Measurements from ENCODE around the gene ITPK1.

Gene ITPK1

GRCh38 chr14:93028724-93029076, 87.0 kb downstream of the ITPK1 start:
- no peak for DNase-seq (ENCODE audit: low read depth in 2 of 2)

- DNase-seq (ENCODE audit: low read depth in 2 of 2), result no peak
Observed at GRCh38 chr14:93027810-93028723, 87.7 kb downstream of the ITPK1 start.

- no peak for DNase-seq (ENCODE audit: low read depth in 2 of 2)
Observed at GRCh38 chr14:93026339-93026738, 89.4 kb downstream of the ITPK1 start.

GRCh38 chr14:93025055-93025454, 90.7 kb downstream of the ITPK1 start:
- no peak for DNase-seq (ENCODE audit: low read depth in 2 of 2)

GRCh38 chr14:93024493-93024892, 91.2 kb downstream of the ITPK1 start:
- no peak for DNase-seq (ENCODE audit: low read depth in 2 of 2)

GRCh38 chr14:93023802-93024434, 91.8 kb downstream of the ITPK1 start:
- DNase-seq (ENCODE audit: low read depth in 2 of 2), result no peak

GRCh38 chr14:93023039-93023438, 92.7 kb downstream of the ITPK1 start:
- DNase-seq (ENCODE audit: low read depth in 2 of 2), result no peak

- no peak for DNase-seq (ENCODE audit: low read depth in 2 of 2)
Observed at GRCh38 chr14:93019970-93020369, 95.8 kb downstream of the ITPK1 start.

GRCh38 chr14:93019367-93019843, 96.3 kb downstream of the ITPK1 start:
- DNase-seq (ENCODE audit: low read depth in 2 of 2), result no peak

- no peak for DNase-seq (ENCODE audit: low read depth in 2 of 2)
Observed at GRCh38 chr14:93018366-93018765, 97.4 kb downstream of the ITPK1 start.

- no peak for DNase-seq (ENCODE audit: low read depth in 2 of 2)
Observed at GRCh38 chr14:93017898-93018297, 97.8 kb downstream of the ITPK1 start.

- no peak for DNase-seq (ENCODE audit: low read depth in 2 of 2)
Observed at GRCh38 chr14:93017301-93017797, 98.4 kb downstream of the ITPK1 start.

- DNase-seq (ENCODE audit: low read depth in 2 of 2), result no peak
Observed at GRCh38 chr14:93016275-93016845, 99.4 kb downstream of the ITPK1 start.

- DNase-seq (ENCODE audit: low read depth in 2 of 2), result no peak
Observed at GRCh38 chr14:93015505-93015904, 100.2 kb downstream of the ITPK1 start.

GRCh38 chr14:93015064-93015463, 100.7 kb downstream of the ITPK1 start:
- no peak for DNase-seq (ENCODE audit: low read depth in 2 of 2)

- no peak for DNase-seq (ENCODE audit: low read depth in 2 of 2)
Observed at GRCh38 chr14:93014058-93015023, 101.4 kb downstream of the ITPK1 start.

- no peak for DNase-seq (ENCODE audit: low read depth in 2 of 2)
Observed at GRCh38 chr14:93012951-93013719, 102.6 kb downstream of the ITPK1 start.

GRCh38 chr14:93012506-93012905, 103.2 kb downstream of the ITPK1 start:
- no peak for DNase-seq (ENCODE audit: low read depth in 2 of 2)

GRCh38 chr14:93011650-93012325, 103.9 kb downstream of the ITPK1 start:
- no peak for DNase-seq (ENCODE audit: low read depth in 2 of 2)

GRCh38 chr14:93011141-93011529, 104.6 kb downstream of the ITPK1 start:
- no peak for DNase-seq (ENCODE audit: low read depth in 2 of 2)
